EH (cell line): Measurements from ENCODE around the gene ZNF200.
"Not testable (repeated sequence)": the region's sequence is repeated elsewhere in the genome, so short reads cannot be mapped to it uniquely, and the experiment has no call there.

Experiments used
- DNase-seq: peaks from one replicate; pipeline ENCODE4 v3.0.0-alpha.2; 2015; ENCODE audit warnings: low read depth

The ZNF200 gene, protein sequence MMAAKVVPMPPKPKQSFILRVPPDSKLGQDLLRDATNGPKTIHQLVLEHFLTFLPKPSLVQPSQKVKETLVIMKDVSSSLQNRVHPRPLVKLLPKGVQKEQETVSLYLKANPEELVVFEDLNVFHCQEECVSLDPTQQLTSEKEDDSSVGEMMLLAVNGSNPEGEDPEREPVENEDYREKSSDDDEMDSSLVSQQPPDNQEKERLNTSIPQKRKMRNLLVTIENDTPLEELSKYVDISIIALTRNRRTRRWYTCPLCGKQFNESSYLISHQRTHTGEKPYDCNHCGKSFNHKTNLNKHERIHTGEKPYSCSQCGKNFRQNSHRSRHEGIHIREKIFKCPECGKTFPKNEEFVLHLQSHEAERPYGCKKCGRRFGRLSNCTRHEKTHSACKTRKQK

DNA sequence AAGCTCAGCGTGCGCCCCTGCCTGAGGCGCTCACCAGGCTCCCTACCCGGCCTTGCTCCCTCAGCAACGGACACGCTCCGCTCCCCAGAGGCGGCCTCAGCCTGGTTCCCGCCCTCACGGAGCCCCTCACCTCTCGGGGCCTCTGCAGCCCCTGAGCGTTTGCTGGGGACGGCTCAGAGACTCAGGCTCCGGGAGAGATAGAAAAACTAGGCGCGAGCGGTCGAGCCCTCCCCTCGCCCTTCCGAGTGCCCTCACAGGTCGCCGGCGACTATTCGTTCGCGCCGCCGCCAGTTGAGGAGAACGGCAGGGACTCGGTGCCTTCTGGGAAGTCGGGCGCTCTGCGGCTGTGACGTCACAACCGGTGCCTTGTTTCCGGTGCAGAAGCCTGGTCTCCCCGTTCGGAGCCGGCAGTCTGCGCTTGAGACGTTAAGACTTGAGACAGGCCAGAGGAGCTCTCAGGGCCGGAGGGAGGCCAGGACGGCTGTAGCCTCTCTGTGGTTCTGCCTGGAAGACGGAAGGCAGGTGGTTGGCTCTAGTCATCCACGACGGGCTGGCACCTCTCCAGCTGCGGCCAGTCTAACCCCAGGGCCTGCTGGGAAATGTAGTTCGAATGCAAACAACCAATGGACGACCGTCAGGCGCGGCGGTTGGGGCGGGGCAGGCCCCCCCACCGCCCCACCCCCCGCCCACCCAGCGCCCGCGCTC is at the start of gene ZNF200:
TSS of gene ZNF200 (minus strand) at position 302 of the 705 bp plus-strand sequence. CDS start 1,403 bp downstream, outside the sequence.
- peak; percentile 96 for DNase-seq

DNA sequence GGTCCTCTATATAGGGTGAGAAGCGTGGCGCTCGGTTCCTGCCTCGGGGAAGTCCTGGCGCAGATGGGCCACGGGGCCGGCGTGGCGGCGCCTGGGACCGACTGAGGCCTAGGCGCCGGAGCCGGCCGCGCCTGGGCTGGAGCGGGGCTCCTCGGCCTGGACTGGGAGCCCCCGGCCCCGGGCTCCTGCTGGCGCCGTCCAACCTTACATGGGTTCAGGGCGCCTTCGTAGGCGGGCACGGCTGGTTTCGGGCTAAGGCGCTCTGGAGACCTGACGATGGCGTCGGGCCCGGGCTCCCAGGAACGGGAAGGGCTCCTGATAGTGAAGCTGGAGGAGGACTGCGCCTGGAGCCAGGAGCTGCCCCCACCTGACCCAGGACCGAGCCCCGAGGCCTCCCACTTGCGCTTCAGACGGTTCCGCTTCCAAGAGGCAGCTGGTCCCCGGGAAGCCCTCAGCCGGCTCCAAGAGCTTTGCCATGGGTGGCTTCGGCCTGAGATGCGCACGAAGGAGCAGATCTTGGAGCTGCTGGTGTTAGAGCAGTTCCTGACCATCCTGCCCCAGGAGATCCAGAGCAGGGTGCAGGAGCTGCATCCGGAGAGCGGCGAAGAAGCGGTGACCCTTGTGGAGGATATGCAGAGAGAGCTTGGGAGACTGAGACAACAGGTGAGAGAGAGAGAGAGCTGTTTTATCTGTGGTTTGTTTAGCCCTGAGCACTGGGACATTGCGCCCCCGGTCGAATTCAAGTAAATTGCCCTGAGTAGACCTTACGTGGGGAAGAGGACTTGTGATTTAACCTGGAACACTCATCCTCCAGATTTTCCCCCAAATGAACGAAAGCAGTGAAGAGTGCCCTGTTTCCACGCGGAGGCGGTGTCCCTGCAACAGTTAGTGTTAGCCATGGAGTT is 48.8 kb upstream of the ZNF200 start:
- no peak for DNase-seq

DNA sequence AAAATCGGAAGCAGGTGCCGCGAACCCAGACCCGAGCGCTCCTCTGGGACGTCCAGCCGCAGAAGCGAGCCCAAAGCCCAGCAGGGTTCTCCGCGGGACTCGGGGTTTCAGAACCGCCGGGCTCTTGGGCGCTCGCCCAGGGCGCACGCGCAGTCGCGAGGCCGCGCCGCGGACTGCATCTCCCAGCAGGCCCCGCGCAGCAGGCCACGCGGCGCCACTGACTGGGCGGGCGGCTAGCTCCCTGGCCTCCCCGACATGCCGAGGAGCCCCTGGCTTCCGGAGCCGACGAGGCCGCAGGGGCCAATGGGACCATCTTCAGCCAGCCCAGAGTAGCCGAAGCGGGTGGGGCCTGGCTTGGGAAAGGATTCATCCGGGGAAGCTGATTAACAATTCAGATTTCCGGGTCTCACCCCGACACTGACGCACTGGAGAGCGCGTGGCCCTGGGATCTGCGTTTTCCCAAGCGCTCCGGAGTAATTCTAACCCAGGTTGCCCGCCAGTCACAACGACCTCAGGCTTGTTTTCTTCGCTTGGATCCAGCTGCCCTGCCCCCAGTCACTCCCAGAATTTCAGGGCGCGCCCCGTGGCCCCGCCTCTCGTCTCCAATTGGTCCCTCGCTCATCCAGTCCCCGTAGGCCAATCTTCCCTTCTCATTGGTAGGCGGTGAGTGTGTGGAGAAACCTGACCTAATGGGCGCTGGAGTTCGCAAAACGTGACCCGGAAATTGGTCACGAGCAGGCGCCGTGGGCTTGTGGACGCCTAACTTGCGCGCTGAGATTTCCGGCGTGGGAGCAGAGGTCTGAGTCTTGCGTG is 48.0 kb upstream of the ZNF200 start, which contains the start of gene ZNF263:
TSS of gene ZNF263 (plus strand) at position 762 of the 813 bp plus-strand sequence. CDS start 328 bp downstream, outside the sequence.
- DNase-seq, result peak; percentile 98

DNA sequence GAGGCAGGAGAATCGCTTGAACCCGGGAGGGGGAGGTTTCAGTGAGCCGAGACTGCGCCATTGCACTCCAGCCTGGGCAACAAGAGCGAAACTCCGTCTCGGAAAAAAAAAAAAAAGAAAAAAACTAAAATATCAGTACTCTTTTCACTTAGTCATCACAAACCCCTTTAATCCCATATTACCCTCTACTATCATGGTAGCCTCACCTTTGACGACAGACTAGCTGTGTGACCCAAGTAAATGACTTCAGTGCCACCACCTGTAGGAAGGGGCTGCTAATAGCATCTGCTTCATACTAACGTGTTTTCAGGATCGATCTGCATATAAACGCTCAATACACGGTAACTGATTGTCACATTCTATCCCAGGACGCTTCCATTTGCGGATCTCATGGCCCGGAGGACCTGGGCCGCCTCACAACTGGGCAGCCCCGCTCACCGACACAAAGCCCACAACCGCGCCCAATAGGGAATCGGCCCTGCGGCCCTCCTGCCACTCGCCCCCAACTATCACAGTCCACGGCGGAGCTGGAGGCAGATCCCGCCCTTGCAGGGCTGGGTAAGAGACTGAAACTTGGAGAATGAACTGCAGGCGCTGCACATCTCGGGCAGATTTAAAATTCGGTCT is 47.3 kb upstream of the ZNF200 start:
- DNase-seq, result no peak

DNA sequence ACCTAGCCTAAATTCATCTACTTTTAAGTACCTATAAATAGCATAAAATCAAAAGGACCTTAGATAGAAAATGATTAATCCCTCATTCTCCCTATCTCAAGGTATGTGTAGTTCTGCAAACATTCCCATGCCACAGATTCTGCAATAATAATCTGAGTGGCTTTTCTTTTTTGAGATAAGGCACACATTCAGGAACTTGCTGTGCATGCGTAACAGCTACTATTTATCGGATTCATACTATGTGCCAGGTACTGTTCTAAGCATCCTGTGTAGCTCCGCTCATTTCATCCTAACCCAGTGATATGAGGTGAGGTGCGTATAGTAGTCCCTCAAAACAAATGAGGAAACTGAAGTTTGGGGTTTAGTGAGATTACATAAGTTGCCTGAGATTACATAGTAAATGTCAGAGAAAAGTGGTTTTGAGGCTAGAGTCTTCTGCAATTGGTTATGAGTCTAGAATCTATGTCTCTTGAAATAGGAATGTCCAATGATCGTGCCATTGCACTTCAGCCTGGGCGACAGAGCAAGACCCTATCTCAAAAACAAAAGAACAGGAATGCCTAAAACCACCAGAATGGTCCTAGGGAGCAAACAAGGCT is 46.4 kb upstream of the ZNF200 start:
- DNase-seq, result no peak

DNA sequence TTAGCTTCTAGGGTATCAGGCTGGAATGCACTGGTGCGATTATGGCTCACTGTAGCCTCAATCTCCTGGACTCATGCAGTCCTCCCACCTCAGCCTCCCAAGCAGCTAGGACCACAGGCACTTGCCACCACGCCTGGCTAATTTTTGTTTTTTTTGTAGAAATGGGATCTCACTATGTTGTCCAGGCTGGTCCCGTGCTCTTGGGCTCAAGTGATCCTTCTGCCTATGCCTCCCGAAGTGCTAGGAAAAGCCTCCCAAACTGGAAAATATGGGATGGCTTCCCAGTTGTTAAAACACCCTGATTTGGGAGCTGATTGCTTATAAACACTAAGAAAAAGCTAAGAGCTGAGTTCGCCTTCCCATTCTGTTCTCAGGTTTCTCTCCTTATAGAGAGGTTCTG is 41.7 kb upstream of the ZNF200 start:
- DNase-seq, result no peak

DNA sequence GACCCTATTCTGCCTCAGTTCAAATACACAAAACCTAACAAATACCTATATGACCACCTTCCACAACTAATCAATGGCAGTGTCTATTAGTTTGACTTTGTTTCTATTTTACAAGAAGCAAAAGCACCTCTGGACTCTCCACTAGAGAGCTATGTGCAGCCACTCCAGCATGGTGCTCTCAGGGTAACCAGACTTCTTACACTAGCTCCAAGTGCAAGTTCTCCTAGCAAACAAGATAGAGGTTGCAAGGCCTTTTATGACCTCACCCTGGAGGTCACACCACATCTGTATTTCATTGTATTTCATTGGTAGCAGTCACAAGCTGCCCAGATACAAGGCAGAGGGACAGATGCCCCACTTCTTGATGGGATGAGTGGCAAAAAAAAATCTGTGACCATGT is 40.0 kb upstream of the ZNF200 start:
- no peak for DNase-seq

DNA sequence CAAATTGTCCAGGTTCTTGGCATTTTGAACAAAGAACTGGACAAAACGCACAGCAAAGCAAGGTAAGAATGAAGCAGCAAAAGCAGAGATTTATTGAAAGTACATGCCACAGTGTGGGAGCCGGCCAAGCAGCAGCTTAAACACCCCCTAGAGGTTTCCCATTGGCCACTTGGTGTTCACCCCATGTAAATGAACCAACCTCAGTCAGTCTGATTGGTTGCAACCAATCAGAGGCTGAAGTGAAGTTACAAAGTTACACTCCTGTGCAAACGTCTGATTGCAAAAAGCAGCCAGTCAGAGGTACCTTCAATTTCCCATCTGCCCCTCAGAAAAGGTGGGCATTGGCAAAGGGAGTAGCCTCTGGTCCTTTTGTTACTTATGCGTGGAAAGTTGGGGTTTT is 39.5 kb upstream of the ZNF200 start:
- DNase-seq, result peak; percentile 38

DNA sequence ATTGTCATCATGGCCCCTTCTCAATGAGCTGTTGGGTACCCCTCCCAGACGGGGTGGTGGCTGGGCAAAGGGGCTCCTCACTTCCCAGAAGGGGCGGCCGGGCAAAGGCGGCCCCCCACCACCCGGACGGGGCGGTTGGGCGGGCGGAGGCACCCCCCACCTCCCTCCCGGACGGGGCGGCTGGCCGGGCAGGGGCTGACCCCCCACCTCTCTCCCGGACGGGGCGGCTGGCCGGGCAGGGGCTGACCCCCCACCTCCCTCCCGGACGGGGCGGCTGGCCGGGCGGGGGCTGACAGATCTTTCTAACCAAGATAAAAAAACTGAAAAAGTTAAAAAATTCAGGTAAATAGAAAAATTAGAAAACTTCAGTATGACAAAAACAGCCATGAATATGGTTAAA is 36.3 kb upstream of the ZNF200 start:
- DNase-seq, result not testable (repeated sequence)

DNA sequence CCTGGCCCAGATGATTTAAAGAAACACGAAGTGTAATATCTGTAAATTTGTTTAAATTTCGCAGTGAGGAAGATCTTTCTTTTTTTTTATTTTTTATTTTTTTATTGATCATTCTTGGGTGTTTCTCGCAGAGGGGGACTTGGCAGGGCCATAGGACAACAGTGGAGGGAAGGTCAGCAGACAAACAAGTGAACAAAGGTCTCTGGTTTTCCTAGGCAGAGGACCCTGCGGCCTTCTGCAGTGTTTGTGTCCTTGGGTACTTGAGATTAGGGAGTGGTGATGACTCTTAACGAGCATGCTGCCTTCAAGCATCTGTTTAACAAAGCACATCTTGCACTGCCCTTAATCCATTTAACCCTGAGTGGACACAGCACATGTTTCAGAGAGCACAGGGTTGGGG is 35.8 kb upstream of the ZNF200 start:
- not testable (repeated sequence) for DNase-seq

DNA sequence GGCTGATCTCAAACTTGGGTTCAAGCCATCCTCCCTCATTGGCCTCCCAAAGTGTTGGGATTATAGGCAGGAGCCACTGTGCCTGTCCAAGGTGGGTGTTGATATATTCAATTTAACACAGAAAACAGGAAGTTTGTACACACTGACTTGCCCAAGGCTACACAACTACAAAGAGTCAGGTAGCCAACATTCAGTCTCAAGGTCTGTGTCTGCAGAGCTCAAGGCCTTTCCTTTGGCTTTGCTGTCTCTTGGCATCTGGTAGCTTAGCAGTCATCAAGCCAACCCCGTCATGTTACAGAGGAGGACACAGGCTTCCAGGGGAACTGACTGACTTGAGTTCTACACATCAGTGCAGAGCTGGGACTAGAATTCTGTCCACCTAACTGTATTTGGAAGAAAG is 33.3 kb upstream of the ZNF200 start:
- DNase-seq, result no peak

DNA sequence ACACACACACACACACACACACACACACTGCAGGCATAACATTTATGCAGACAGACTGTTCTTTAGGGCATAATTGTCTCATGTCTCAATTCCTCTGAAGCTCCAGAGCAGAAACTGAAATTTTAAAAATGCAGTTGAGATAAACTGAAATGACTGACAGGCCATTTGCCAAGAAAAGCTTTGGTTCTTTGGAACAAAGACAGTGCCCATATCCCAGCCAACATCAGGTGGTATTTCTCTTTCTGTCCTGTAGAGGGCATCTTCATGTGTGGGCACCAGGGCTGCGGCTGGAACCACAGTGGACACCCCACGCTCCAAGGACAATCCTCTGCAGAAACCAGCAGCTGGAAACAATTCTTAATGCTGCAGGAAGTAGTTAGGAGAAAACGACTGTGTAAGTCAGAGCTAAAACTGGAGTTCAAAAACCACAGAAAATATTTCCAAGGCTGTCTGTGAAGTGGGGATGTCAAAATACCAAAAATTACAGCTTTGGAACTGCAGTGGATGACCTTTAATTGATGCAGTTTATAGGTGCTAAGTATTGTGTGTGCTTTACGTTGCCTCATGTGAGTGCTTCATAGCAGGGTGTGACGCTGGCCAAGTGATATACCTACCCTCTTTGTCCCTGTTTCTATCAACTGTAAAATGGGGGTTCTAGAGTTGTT is 32.0 kb upstream of the ZNF200 start:
- peak; percentile 82 for DNase-seq

DNA sequence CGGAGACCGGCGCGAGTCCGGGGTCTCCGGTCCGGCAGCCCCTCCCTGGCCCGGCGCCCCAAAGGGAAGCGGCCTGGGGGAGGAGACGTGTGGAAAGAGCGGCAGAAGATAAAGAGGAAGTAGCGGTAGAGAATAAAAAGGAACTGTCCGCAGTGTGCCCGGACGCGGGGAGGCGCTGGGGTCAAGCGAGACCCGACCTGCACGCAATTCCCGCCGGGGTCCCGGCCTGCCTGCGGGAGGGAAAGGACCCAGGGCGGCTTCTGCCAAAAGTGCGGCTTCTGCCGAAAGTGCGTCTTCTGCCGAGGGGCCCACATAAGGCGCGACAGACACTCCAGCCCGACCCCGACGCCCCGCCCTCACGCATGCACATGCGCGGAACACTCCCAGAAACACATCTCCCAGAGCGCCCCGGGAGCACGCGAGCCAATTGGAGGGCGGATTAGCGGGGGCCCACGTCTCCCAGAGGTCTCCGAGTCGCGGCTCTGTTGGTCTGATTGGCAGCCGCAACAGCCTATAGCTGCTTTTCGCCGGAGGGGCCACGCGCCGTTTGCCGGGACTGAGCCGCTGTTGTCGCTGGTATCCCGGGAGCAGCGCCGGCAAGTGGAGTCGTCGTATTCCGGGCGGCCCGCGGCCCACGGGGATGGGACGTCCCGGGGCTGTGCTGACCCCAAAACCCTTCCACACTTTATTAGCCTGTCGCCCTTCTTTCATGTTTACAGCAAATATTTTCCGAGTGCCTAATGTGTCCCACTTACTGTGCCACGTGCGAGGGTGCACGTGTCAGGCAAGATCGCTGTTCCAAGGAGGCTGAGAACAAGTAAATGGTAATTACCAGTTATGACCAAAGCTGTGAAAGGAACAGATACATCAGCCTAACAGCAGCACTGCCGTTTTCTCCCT is 29.4 kb upstream of the ZNF200 start:
- peak; percentile 98 for DNase-seq

DNA sequence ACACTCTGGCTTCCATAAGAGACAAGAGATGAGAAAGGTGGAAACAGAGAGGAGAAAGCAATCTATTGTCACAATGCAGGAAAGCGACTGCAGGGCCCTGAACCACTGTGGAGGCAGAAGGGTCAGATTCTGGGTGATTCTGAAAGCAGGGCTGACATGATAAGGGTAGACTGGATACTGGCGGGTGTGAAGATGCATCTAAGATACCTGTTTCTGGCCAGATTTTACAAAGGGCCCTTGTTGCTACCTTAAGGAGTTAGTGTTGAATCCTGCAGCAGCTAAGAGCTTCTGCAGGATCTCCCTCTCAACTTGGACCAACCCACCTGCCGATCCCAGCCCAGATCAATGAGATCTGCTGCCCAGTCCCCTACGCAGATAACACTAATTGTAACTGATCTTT is 27.6 kb upstream of the ZNF200 start:
- no peak for DNase-seq

DNA sequence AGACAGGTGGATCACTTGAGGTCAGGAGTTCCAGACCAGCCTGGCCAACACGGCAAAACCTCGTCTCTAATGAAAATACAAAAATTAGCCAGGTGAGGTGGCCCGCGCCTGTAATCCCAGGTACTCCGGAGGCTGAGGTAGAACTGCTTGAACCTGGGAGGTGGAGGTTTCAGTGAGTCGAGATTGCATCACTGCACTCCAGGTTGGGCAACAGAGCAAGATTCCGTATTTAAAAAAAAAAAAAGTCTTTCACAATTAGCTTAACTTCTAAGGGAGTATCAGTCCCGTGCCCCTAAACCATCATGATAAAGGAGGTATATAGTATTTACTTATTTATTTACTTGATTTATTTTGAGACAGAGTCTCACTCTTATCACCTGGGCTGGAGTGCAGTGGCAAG is 24.9 kb upstream of the ZNF200 start:
- DNase-seq, result no peak

DNA sequence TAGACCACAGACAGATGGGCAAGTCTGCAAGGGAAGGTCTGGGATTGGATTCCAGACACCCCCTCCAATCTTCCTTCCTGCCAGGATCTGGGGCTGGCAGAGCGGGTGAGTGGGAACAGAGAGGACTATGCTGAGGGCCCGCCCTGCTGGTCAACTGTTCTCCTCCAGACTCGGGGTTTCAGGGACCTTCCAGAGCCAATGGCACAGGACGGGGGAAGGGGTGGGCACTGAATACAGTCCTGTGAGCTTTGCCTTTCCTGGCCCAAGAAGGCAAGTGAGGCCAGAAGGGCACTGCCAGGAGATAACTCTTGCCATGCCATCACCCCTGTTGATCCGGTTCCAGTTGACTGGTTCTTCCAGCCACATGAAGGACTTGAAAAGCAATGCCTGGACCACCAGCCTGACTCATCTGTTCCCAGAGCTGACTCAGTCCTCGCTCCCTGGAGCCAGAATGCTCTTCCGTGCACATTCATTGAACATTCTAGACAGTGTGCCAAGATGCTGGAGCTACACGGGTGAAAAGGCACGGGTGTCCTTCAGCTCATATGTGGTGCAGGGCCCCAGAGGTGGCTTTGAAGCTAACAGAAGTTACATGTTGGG is 22.0 kb upstream of the ZNF200 start:
- DNase-seq, result peak; percentile 32

DNA sequence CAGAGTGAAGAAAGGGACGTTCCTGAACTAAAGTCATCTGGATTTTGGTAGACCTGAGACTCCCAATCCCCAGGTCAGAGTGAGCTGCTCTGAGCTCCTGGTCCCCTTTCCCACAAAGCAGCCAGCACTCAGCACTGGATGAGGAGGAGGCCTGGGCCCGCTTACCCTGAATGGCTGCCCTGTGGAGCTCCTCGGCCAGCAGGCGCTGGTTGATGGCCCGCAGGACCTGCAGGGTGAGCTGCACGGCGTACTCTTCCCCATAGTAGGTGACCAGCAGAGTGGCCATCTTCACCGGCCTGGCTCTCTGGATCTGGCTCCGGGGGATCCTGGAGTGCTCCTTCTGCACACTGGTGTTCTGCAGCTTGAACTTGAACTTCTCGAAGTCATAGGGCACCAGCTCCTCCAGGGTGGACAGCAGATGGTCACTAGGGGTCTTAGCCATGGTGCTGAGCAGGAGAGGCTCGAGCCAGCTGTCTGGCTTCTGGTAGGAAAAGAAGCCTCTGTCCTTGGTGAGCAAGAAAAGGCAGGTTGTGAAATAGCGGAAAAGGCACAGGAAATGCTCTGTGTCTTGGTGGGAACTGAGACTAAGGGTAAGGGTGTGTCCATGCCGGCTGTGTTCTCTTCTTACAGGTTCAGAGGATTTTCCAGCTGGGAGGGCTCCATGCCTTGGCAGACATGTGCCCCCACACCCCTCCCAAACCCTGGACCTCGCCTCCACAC is 21.3 kb upstream of the ZNF200 start, which contains the start of gene MEFV:
TSS of gene MEFV (minus strand) at position 488 of the 720 bp plus-strand sequence. CDS start at position 442, 46 bp downstream.
- peak; percentile 3 for DNase-seq

DNA sequence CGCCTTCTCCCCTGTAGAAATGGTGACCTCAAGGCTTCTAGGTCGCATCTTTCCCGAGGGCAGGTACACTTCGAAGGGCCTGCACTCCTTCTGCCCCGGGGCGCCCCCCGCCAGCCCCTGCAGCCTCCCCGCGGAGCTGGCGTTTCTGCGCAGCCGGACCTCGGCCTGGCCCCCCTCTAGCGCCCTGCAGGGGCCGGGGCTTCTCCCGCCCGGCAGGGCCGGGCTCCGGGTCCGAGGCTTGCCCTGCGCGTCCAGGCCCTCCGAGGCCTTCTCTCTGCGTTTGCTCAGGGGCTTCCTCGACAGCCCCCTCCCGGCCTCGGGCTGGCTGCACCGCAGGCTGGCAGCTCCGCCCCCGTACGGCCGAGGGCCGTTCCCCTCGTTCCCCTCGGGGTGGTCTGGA is 19.4 kb upstream of the ZNF200 start:
- no peak for DNase-seq
